GM23248 (cell line): ENCODE data around the gene RAPGEF3.

ENCODE experiments used
- EZH2 ChIP-seq: fragments of 200-600 bp; sonication (generic); IDR thresholded peaks from 2 replicates; pipeline ENCODE4 v1.6.1; 2018; ENCODE audit warnings: antibody characterized with exemption, mild to moderate bottlenecking; ENCODE audit not compliant: insufficient read depth, poor library complexity, severe bottlenecking
- EZH2phosphoT487 ChIP-seq: fragments of 200-600 bp; sonication (generic); IDR thresholded peaks from 2 replicates; pipeline ENCODE4 v1.6.1; 2018; ENCODE audit warnings: antibody characterized with exemption, moderate library complexity, mild to moderate bottlenecking, low read depth; ENCODE audit not compliant: insufficient read depth

DNA sequence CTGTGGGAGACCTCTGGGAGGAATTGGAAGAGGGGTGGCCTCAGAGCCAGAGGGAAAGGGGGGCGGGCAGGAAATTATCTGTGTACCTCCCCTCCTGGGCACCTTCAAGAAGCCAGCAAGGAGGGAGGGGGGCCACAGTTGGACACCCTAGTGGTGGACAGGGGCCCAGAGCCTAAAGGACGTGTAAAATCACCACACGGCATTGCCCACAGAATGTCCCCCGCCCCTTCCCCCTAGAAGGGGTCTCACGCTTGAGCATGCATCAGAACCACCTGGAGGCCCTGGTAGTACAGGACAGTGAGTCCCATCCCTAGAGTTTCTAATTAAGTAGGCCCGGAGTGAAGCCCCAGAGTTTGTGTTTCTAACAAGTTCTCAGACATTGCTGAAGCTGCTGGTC lies 41.6 kb downstream of the RAPGEF3 start:
- TF ChIP-seq EZH2 (no peak), EZH2phosphoT487 (no peak)
